Measurements from ENCODE around the gene SPOUT1.

GRCh38 chr9:128820665-128821583, 8.7 kb downstream of the SPOUT1 start:
- TF ChIP-seq CTCF (optimal IDR thresholded peaks at IDR 0.05 in 1 of 3, IDR thresholded peaks at IDR 0.05 in 1 of 3, conservative IDR thresholded peaks at IDR 0.05 in 1 of 3; ENCODE audit: extremely low read depth in 1 of 3, insufficient read depth in 2 of 3, low read length in 3 of 3): no peak
- TF ChIP-seq EZH2 (IDR thresholded peaks at IDR 0.05; ENCODE audit: low read length): no peak

Data from keratinocyte (primary cell).